Common myeloid progenitor, CD34-positive (primary cell): Measurements from ENCODE around the gene CDC42SE1.

Experiments used
- CTCF ChIA-PET: fragments of 350-600 bp; sonication (Branson Sonifier 250); formaldehyde crosslinking; loops from one replicate; lab custom pipeline; 2021; ENCODE audit warnings: antibody characterized with exemption; lab: Charles Lee
- POLR2A ChIA-PET: fragments of 350-600 bp; sonication (Branson Sonifier 250); formaldehyde crosslinking; loops from one replicate; lab custom pipeline; 2021; ENCODE audit warnings: antibody characterized with exemption; lab: Charles Lee
- DNase-seq, 3 donors: peaks; one replicate each; pipeline versions ENCODE4 v3.0.0 to v3.0.0-alpha.2; 2013
- H3K27ac ChIP-seq, 2 experiments: 1 replicate in 1 of 2; 2 replicates in 1 of 2; pipeline ENCODE4 v1.7.0; 2013; ENCODE audit warnings: inconsistent platforms in 2 of 2, low read length in 2 of 2, mild to moderate bottlenecking in 2 of 2, low read depth in 1 of 2, moderate library complexity in 1 of 2; ENCODE audit not compliant: severe bottlenecking in 2 of 2, insufficient read depth in 1 of 2, poor library complexity in 1 of 2
- H3K27me3 ChIP-seq, 5 experiments: replicated peaks in 2 of 5; 1 replicate in 3 of 5; 2 replicates in 2 of 5; pipeline versions ENCODE4 v1.6.1 to v1.7.0; 2013; ENCODE audit warnings: low read length in 4 of 5, mild to moderate bottlenecking in 2 of 5, moderate library complexity in 2 of 5, inconsistent platforms in 1 of 5; ENCODE audit not compliant: insufficient read depth in 5 of 5, control insufficient read depth in 4 of 5
- H3K36me3 ChIP-seq, 4 experiments: 1 replicate in 2 of 4; 2 replicates in 2 of 4; pipeline versions ENCODE4 v1.6.1 to v1.7.0; 2013; ENCODE audit warnings: low read length in 3 of 4, control low read depth in 1 of 4, mild to moderate bottlenecking in 1 of 4; ENCODE audit not compliant: control insufficient read depth in 4 of 4, insufficient read depth in 4 of 4
- H3K4me1 ChIP-seq, 4 experiments: 1 replicate in 3 of 4; 2 replicates in 1 of 4; pipeline versions ENCODE4 v1.6.1 to v1.7.1; 2013; ENCODE audit warnings: low read length in 3 of 4, mild to moderate bottlenecking in 3 of 4, control low read depth in 1 of 4, inconsistent platforms in 1 of 4, moderate library complexity in 1 of 4; ENCODE audit not compliant: control insufficient read depth in 4 of 4, insufficient read depth in 4 of 4; ENCODE audit errors: control extremely low read depth in 1 of 4
- H3K4me3 ChIP-seq, 7 experiments: 1 replicate in 4 of 7; 2 replicates in 3 of 7; pipeline versions ENCODE4 v1.5.1 to v1.7.0; 2013; ENCODE audit warnings: mild to moderate bottlenecking in 7 of 7, low read length in 6 of 7, moderate library complexity in 6 of 7, inconsistent platforms in 2 of 7, low read depth in 2 of 7, control low read depth in 1 of 7; ENCODE audit not compliant: insufficient read depth in 4 of 7, control insufficient read depth in 1 of 7; ENCODE audit errors: extremely low read depth in 1 of 7
- H3K9me3 ChIP-seq, 5 experiments: 1 replicate in 4 of 5; 2 replicates in 1 of 5; pipeline versions ENCODE4 v1.6.1 to v1.7.1; 2013; ENCODE audit warnings: low read length in 4 of 5, mild to moderate bottlenecking in 2 of 5, inconsistent platforms in 1 of 5, low read depth in 1 of 5, moderate library complexity in 1 of 5; ENCODE audit not compliant: control insufficient read depth in 4 of 5, insufficient read depth in 2 of 5; ENCODE audit errors: control extremely low read depth in 1 of 5
- WGBS: methylation state at CpG from one replicate; pipeline ENCODE4 v1.1.5; 2013; ENCODE audit not compliant: insufficient coverage; 5-methylcytosine and 5-hydroxymethylcytosine counted together

The CDC42SE1 gene

GRCh38 chr1:151062741-151063371, 3.4 kb upstream of the CDC42SE1 start:
- WGBS = 100% methylated on average over 3 of the region's 3 CpGs
- no peak for DNase-seq
- Histone ChIP-seq H3K27ac (peak overlapping the region in 1 of 2 experiments; percentile 16), H3K4me1 (peaks cover 7 to 42% (median 24%) of the 10 kb centered on the region in 4 experiments), H3K36me3 (peaks cover 0 to 8% (median 3%) of the 10 kb centered on the region in 4 experiments), H3K9me3 (no peaks in the 10 kb centered on the region), H3K27me3 (no peaks in the 10 kb centered on the region), H3K4me3 (no peak overlapping the region)
- CTCF ChIA-PET = interaction anchor here (0.7 to 4.3 kb wide), 5 partner anchors 12 to 37 kb away, joined by 3 to 22 read pairs (median 6); partner anchors contain the start of gene C1orf56
- POLR2A ChIA-PET = no interaction called here

GRCh38 chr1:151061704-151062103, 2.3 kb upstream of the CDC42SE1 start:
- ChIA-PET CTCF (interaction anchor here (0.6 to 7.6 kb wide), 13 partner anchors 9 to 415 kb away, joined by 3 to 59 read pairs (median 4); partner anchors contain the start of genes C1orf56, GABPB2 and MINDY1), POLR2A (interaction anchor here (3.6 kb wide), 1 partner anchor 9 kb away, joined by 19 read pairs; the partner anchor contains the start of gene GABPB2)
- Histone ChIP-seq H3K9me3 (no peaks in the 10 kb centered on the region), H3K36me3 (peaks cover 0 to 8% (median 2%) of the 10 kb centered on the region in 4 experiments), H3K4me3 (peak overlapping the region in 1 of 7 experiments; percentile 98), H3K27me3 (no peaks in the 10 kb centered on the region), H3K27ac (peak overlapping the region in 1 of 2 experiments; percentile 14), H3K4me1 (peaks cover 10 to 53% (median 36%) of the 10 kb centered on the region in 4 experiments)
- no peak for DNase-seq
- WGBS = 100% methylated on average over 1 of the region's 2 CpGs

- Histone ChIP-seq H3K4me1 (peaks cover 18 to 62% (median 44%) of the 10 kb centered on the region in 4 experiments), H3K4me3 (peak overlapping the region; percentile 62 to 98 (median 95)), H3K9me3 (no peaks in the 10 kb centered on the region), H3K27ac (peak overlapping the region in 1 of 2 experiments; percentile 93), H3K27me3 (no peaks in the 10 kb centered on the region), H3K36me3 (peaks cover 0 to 13% (median 0%) of the 10 kb centered on the region in 4 experiments)
- CTCF ChIA-PET = interaction anchor here (0.6 to 7.6 kb wide), 14 partner anchors 8 to 97 kb away, joined by 3 to 59 read pairs (median 4); partner anchors contain the start of genes C1orf56, GABPB2 and MINDY1
- no peak for DNase-seq
- 100% methylated on average over 1 of the region's 4 CpGs for WGBS
- POLR2A ChIA-PET = interaction anchor here (0.6 to 3.6 kb wide), 3 partner anchors 10 to 809 kb away, joined by 3 to 19 read pairs (median 3); partner anchors contain the start of gene GABPB2
These were observed 1.4 kb upstream of the CDC42SE1 start for GRCh38 chr1:151060657-151061421.

- DNase-seq = peak; percentile 55 to 71 (median 68)
- Histone ChIP-seq H3K27me3 (no peaks in the 10 kb centered on the region), H3K36me3 (peaks cover 0 to 19% (median 4%) of the 10 kb centered on the region in 4 experiments), H3K9me3 (no peaks in the 10 kb centered on the region), H3K27ac (peak within 1 kb of the TSS; percentile 79 to 93), H3K4me1 (peaks cover 18 to 64% (median 51%) of the 10 kb centered on the region in 4 experiments), H3K4me3 (peak within 1 kb of the TSS; percentile 66 to 98 (median 95))
- POLR2A ChIA-PET = interaction anchor here (0.6 to 3.6 kb wide), 4 partner anchors 9 to 26 kb away, joined by 3 to 19 read pairs (median 4); partner anchors contain the start of gene GABPB2
- WGBS = 0% methylated on average over 12 of the region's 15 CpGs
- CTCF ChIA-PET = interaction anchor here (0.8 to 7.6 kb wide), 13 partner anchors 9 to 100 kb away, joined by 3 to 59 read pairs (median 4); partner anchors contain the start of genes C1orf56, GABPB2 and MINDY1
These were observed 710 bp upstream of the CDC42SE1 start, which contains the start of gene MLLT11 for GRCh38 chr1:151060007-151060656. Gene MLLT11, plus strand, starts transcription at chr1:151060397. Its CDS starts 6,828 bp downstream, at chr1:151067225.

GRCh38 chr1:151058692-151059091, 730 bp downstream of the CDC42SE1 start:
- ChIA-PET CTCF (interaction anchor here (1.0 to 7.6 kb wide), 7 partner anchors 9 to 41 kb away, joined by 4 to 59 read pairs (median 7); partner anchors contain the start of genes C1orf56 and GABPB2), POLR2A (interaction anchor here (0.6 to 3.6 kb wide), 6 partner anchors 9 to 98 kb away, joined by 3 to 19 read pairs (median 4); partner anchors contain the start of genes BNIPL, C1orf56, GABPB2 and MINDY1)
- 3% methylated on average over 10 of the region's 10 CpGs for WGBS
- H3K36me3 ChIP-seq = peaks cover 7 to 32% (median 17%) of the 10 kb centered on the region in 4 experiments
- peak overlapping the region; percentile 79 to 93 for H3K27ac ChIP-seq
- H3K4me1 ChIP-seq = peaks cover 18 to 60% (median 53%) of the 10 kb centered on the region in 4 experiments
- peak overlapping the region; percentile 66 to 98 (median 95) for H3K4me3 ChIP-seq
- H3K9me3 ChIP-seq = no peaks in the 10 kb centered on the region
- H3K27me3 ChIP-seq = no peaks in the 10 kb centered on the region
- DNase-seq = no peak

GRCh38 chr1:151056149-151056548, 3.3 kb downstream of the CDC42SE1 start:
- CTCF ChIA-PET = interaction anchor here (1.1 to 7.6 kb wide), 2 partner anchors 10 to 16 kb away, joined by 6 to 59 read pairs; partner anchors contain the start of gene C1orf56

More at GRCh38 chr1:151056149-151056548, 3.3 kb downstream of the CDC42SE1 start:
- peaks cover 10 to 57% (median 36%) of the 10 kb centered on the region in 4 experiments for H3K36me3 ChIP-seq
- 0% methylated on average over 2 of the region's 2 CpGs for WGBS
- peak in 2 of 3 donors; percentile 60 to 72 for DNase-seq
- H3K27me3 ChIP-seq = no peaks in the 10 kb centered on the region
- no peaks in the 10 kb centered on the region for H3K9me3 ChIP-seq
- POLR2A ChIA-PET = interaction anchor here (0.7 kb wide), 1 partner anchor 58 kb away, joined by 3 read pairs; no protein-coding TSS in a partner anchor
- H3K4me3 ChIP-seq = peak overlapping the region in 6 of 7 experiments; percentile 13 to 69 (median 42)
- peak overlapping the region; percentile 29 to 93 for H3K27ac ChIP-seq
- H3K4me1 ChIP-seq = peaks cover 18 to 53% (median 48%) of the 10 kb centered on the region in 4 experiments
